Bronchial epithelial cell (primary cell): ENCODE measurements around the gene PSMB7. TPM values are rescaled to one million over a fixed set of nuclear protein-coding genes. Genes with fewer than 3 reads are reported as not detected.

Source experiments
- DNase-seq: peaks from one replicate; pipeline ENCODE4 v3.0.0-alpha.2; 2010; ENCODE audit warnings: low read depth
- FAIRE-seq: peaks from 2 replicates; lab custom pipeline; 2011; peaks lifted over from hg19 to GRCh38; lab: Jason Lieb, UNC
- H3K27me3 ChIP-seq: 2 replicates; pipeline ENCODE4 v1.5.1; 2011; ENCODE audit warnings: low read length; ENCODE audit not compliant: control insufficient read depth, insufficient read depth
- H3K36me3 ChIP-seq: 2 replicates; pipeline ENCODE4 v1.5.1; 2011; ENCODE audit warnings: low read length; ENCODE audit not compliant: control insufficient read depth, insufficient read depth
- H3K4me3 ChIP-seq: 2 replicates; pipeline ENCODE4 v1.5.1; 2011; ENCODE audit warnings: mild to moderate bottlenecking, low read depth, low read length, control low read depth
- CTCF ChIP-seq: IDR thresholded peaks from 2 replicates; pipeline ENCODE4 v1.5.1; 2011; ENCODE audit warnings: mild to moderate bottlenecking, moderate library complexity, low read length, control low read depth, inconsistent platforms; ENCODE audit not compliant: insufficient read depth, severe bottlenecking
- total RNA-seq: library from RNA; depleted of rRNA; stranded (reverse); fragments of >200 nt; gene quantifications from 2 replicates; pipeline ENCODE4 v1.2.1, GENCODE V29; 2014

Gene PSMB7
- total RNA-seq, 1 donor from 2014 or later = 335 TPM

GRCh38 chr9:124389146-124389939, 25.9 kb downstream of the PSMB7 start:
- no peak for TF ChIP-seq CTCF
- FAIRE-seq (no peak), DNase-seq (no peak)
- H3K27me3 ChIP-seq = no peaks in the 10 kb centered on the region
- H3K4me3 ChIP-seq = no peak overlapping the region
- peaks cover 1% of the 10 kb centered on the region for H3K36me3 ChIP-seq

GRCh38 chr9:124388275-124389048, 26.8 kb downstream of the PSMB7 start:
- Histone ChIP-seq H3K4me3 (no peak overlapping the region), H3K36me3 (peaks cover 3% of the 10 kb centered on the region), H3K27me3 (no peaks in the 10 kb centered on the region)
- DNase-seq (no peak), FAIRE-seq (no peak)
- no peak for TF ChIP-seq CTCF

- no peak for TF ChIP-seq CTCF
- peaks cover 5% of the 10 kb centered on the region for H3K36me3 ChIP-seq
- no peak overlapping the region for H3K4me3 ChIP-seq
- FAIRE-seq (no peak), DNase-seq (no peak)
- no peaks in the 10 kb centered on the region for H3K27me3 ChIP-seq
Observed at GRCh38 chr9:124386201-124386600, 29.0 kb downstream of the PSMB7 start.

- DNase-seq (no peak), FAIRE-seq (no peak)
- Histone ChIP-seq H3K27me3 (no peaks in the 10 kb centered on the region), H3K4me3 (no peak overlapping the region), H3K36me3 (peaks cover 7% of the 10 kb centered on the region)
- no peak for TF ChIP-seq CTCF
Observed at GRCh38 chr9:124385623-124386022, 29.6 kb downstream of the PSMB7 start.

GRCh38 chr9:124384846-124385245, 30.4 kb downstream of the PSMB7 start:
- Histone ChIP-seq H3K27me3 (no peaks in the 10 kb centered on the region), H3K36me3 (peaks cover 9% of the 10 kb centered on the region), H3K4me3 (no peak overlapping the region)
- TF ChIP-seq CTCF = no peak
- FAIRE-seq (no peak), DNase-seq (no peak)
